SU-DHL-6 (cell line): ENCODE measurements around the gene ST6GAL1.

Experiments used
- H2AFZ ChIP-seq: fragments of 200-600 bp; sonication (generic); 2 replicates; pipeline ENCODE4 v1.6.1; 2014; ENCODE audit warnings: low read depth, mild to moderate bottlenecking, moderate library complexity, mixed read lengths, antibody characterized with exemption, low read length; ENCODE audit not compliant: severe bottlenecking
- H3F3A ChIP-seq: fragments of 200-600 bp; shearing (Covaris generic); 2 replicates; pipeline ENCODE4 v1.6.0; 2016; ENCODE audit warnings: antibody characterized with exemption, mild to moderate bottlenecking; ENCODE audit not compliant: insufficient read depth
- H3K27ac ChIP-seq: fragments of 200-600 bp; sonication (generic); 2 replicates; pipeline ENCODE4 v1.5.1; 2016; ENCODE audit warnings: low read depth, mild to moderate bottlenecking, low read length, moderate library complexity, mixed read lengths
- H3K27me3 ChIP-seq: fragments of 200-600 bp; sonication (generic), shearing (Covaris generic); 2 replicates; pipeline ENCODE4 v1.6.0; 2014; ENCODE audit warnings: mild to moderate bottlenecking, low read length
- H3K36me3 ChIP-seq: fragments of 200-600 bp; sonication (generic); 2 replicates; pipeline ENCODE4 v1.6.1; 2014; ENCODE audit warnings: mild to moderate bottlenecking, low read length, mixed read lengths
- H3K4me2 ChIP-seq: fragments of 300-600, 200-600 bp; shearing (Covaris generic), sonication (generic); 2 replicates; pipeline ENCODE4 v1.6.0; 2014; ENCODE audit warnings: low read length, low read depth, mild to moderate bottlenecking; ENCODE audit not compliant: poor library complexity, severe bottlenecking
- H3K4me3 ChIP-seq: fragments of 200-600 bp; sonication (generic); 2 replicates; pipeline ENCODE4 v1.5.1; 2014; ENCODE audit warnings: antibody characterized with exemption, low read length, mild to moderate bottlenecking, mixed read lengths; ENCODE audit not compliant: insufficient read depth, poor library complexity, severe bottlenecking
- H3K79me2 ChIP-seq: fragments of 200-600 bp; sonication (generic); 2 replicates; pipeline ENCODE4 v1.6.1; 2014; ENCODE audit warnings: mild to moderate bottlenecking, low read length, moderate library complexity; ENCODE audit not compliant: insufficient read depth
- H3K9ac ChIP-seq: fragments of 200-600 bp; sonication (generic); 2 replicates; pipeline ENCODE4 v1.7.0; 2014; ENCODE audit warnings: mild to moderate bottlenecking, low read length
- H3K9me2 ChIP-seq: fragments of 200-600 bp; sonication (generic); replicated peaks from 2 replicates; pipeline ENCODE4 v1.6.1; 2014; ENCODE audit warnings: low read length; ENCODE audit not compliant: insufficient read depth
- H3K9me3 ChIP-seq: fragments of 200-600 bp; sonication (generic); 2 replicates; pipeline ENCODE4 v1.6.1; 2014; ENCODE audit warnings: low read length, mixed read lengths; ENCODE audit not compliant: insufficient read depth
- H4K20me1 ChIP-seq: fragments of 200-600 bp; sonication (generic); 2 replicates; pipeline ENCODE4 v1.6.1; 2014; ENCODE audit warnings: low read depth, mild to moderate bottlenecking, antibody characterized with exemption, low read length, moderate library complexity, mixed read lengths
- EZH2phosphoT487 ChIP-seq: fragments of 200-600 bp; sonication (generic), shearing (Covaris generic); conservative IDR thresholded peaks from 2 replicates; pipeline ENCODE4 v1.6.1; 2018; ENCODE audit warnings: mild to moderate bottlenecking, antibody characterized with exemption, low read length, moderate library complexity, mixed read lengths
- TF ChIP-seq, protein P1 (sequence below): fragments of 200-600 bp; sonication (generic); IDR thresholded peaks from one replicate; pipeline ENCODE4 v1.5.1; 2017; ENCODE audit warnings: antibody characterized with exemption, mild to moderate bottlenecking, low read length, moderate library complexity; ENCODE audit not compliant: insufficient read depth, poor library complexity, severe bottlenecking

The ST6GAL1 gene

DNA sequence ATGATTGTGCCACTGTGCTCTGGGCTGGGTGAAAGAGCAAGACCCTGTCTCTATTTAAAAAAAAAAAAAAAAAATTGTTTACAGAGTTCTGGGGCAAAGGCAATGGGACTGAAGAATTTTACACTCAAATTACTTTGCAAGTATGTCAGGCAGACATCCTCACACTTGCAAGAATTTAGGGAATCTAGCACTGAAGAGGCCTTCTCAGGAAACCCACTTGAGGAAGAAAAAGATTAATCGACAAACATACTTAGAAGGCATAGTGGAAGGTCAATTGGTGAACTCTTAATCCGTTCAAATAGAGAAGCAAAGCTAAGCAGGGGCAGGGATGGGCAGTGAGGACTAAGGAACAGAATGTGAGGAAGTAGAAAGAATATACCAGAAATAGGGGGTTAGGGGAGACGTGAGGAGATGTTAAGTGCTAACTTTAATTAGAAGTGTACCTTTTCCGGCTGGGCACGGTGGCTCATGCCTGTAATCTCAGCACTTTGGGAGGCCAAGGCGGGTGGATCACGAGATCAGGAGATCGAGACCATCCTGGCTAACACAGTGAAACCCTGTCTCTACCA, 15.0 kb downstream of the ST6GAL1 start:
- H3K27me3 ChIP-seq, result no peaks in the 10 kb centered on the region
- no peaks in the 10 kb centered on the region; the same call in 1 of the 2 replicates for H3F3A ChIP-seq
- no peak overlapping the region for H3K27ac ChIP-seq
- no peak overlapping the region for H3K4me2 ChIP-seq
- 0 out of 2 replicates have a peak, but pooled peaks cover 9% of the 10 kb centered on the region for H3K36me3 ChIP-seq
- no peak for TF ChIP-seq EZH2phosphoT487
- TF ChIP-seq, protein P1, sequence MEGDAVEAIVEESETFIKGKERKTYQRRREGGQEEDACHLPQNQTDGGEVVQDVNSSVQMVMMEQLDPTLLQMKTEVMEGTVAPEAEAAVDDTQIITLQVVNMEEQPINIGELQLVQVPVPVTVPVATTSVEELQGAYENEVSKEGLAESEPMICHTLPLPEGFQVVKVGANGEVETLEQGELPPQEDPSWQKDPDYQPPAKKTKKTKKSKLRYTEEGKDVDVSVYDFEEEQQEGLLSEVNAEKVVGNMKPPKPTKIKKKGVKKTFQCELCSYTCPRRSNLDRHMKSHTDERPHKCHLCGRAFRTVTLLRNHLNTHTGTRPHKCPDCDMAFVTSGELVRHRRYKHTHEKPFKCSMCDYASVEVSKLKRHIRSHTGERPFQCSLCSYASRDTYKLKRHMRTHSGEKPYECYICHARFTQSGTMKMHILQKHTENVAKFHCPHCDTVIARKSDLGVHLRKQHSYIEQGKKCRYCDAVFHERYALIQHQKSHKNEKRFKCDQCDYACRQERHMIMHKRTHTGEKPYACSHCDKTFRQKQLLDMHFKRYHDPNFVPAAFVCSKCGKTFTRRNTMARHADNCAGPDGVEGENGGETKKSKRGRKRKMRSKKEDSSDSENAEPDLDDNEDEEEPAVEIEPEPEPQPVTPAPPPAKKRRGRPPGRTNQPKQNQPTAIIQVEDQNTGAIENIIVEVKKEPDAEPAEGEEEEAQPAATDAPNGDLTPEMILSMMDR, result no peak
- H3K4me3 ChIP-seq, result no peak overlapping the region
- no peaks in the 10 kb centered on the region for H3K9me3 ChIP-seq
- H3K9ac ChIP-seq, result no peak overlapping the region
- no peak overlapping the region for H2AFZ ChIP-seq
- H3K79me2 ChIP-seq, result peaks cover 70% of the 10 kb centered on the region
- H3K9me2 ChIP-seq, result no peaks in the 10 kb centered on the region
- no peaks in the 10 kb centered on the region for H4K20me1 ChIP-seq

DNA sequence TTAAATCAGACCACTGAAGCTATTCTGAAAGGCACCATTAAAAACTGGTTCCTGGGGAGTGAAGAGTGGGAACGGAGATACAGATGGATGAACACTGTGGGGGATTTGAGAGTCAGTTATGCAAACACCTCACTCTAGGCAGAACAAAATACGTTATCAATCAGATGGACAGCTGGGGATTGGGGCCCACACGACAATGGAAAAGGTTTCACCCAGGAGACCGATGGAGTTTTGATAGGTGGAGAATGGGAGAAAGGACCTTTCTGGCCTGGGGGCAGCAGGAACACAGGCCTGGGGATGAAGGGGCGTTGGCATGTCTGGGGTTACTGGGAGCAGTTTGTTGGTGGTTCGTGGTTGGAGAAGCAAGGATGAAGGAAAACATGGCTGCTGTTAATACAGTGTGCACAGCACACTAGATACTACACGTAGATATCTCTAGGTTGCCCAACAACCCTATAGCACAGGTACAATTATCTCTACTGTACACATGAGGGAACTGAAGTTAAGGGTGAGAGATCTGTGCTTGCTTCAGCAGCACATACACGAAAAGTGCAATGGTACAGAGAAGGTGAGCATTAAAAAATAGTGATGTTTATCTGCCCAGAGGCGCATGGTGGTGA, 16.5 kb downstream of the ST6GAL1 start:
- peaks cover 60% of the 10 kb centered on the region for H3K79me2 ChIP-seq

DNA sequence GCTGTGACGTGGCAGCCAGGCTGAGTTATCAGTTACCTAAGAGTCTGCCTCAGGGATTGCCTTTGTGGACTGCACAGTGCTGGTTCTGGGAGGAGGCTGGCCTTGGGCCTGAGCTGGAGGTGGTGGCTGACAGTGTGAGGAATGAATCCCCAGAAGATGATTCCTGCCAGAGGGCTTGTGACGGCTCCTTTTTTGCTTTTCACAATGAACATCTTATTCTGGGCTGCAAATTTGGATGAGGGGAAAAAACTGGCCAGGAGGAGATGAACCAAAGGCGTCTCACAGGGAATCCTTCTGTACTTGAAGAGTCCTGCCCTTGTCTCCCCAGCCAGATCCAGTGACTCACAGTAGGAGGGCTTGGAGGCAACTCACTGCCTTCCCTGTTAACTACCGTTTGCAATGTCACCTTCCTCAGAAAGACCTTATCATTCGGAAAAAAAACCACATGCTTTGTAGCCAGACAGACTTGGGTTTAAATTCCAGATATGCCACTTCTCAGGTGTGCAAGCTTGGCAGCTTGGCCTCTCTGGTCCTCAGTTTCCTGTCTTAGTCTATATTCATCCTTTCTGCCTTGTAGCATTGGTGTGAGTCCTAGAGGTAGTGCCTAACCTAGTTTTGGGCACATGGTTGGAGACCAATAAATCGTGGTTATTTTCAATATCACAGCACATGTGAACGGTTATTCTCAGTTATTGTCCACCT, 19.1 kb downstream of the ST6GAL1 start:
- Histone ChIP-seq H3K27me3 (no peaks in the 10 kb centered on the region), H2AFZ (no peak overlapping the region), H3K36me3 (peaks cover 6% of the 10 kb centered on the region; the same call in 1 of the 2 replicates), H4K20me1 (no peaks in the 10 kb centered on the region), H3K9me2 (no peaks in the 10 kb centered on the region), H3K4me3 (no peak overlapping the region), H3K79me2 (peaks cover 52% of the 10 kb centered on the region), H3F3A (no peaks in the 10 kb centered on the region; the same call in 1 of the 2 replicates), H3K4me2 (no peak overlapping the region), H3K27ac (no peak overlapping the region), H3K9ac (no peak overlapping the region), H3K9me3 (no peaks in the 10 kb centered on the region)
- TF ChIP-seq EZH2phosphoT487, result no peak
- TF ChIP-seq, protein P1, result no peak

More for the DNA sequence above, 16.5 kb downstream of the ST6GAL1 start:
- Histone ChIP-seq H3K9me2 (no peaks in the 10 kb centered on the region), H3F3A (no peaks in the 10 kb centered on the region; the same call in 1 of the 2 replicates), H3K4me2 (no peak overlapping the region), H3K9ac (no peak overlapping the region), H3K36me3 (0 out of 2 replicates have a peak, but pooled peaks cover 9% of the 10 kb centered on the region), H3K4me3 (no peak overlapping the region), H4K20me1 (no peaks in the 10 kb centered on the region), H3K27me3 (no peaks in the 10 kb centered on the region), H3K9me3 (no peaks in the 10 kb centered on the region), H3K27ac (no peak overlapping the region), H2AFZ (no peak overlapping the region)
- TF ChIP-seq, protein P1, result no peak
- no peak for TF ChIP-seq EZH2phosphoT487
